CD4-positive, alpha-beta memory T cell (primary cell): Measurements from ENCODE around the gene PRKAR2A. TPM values are rescaled to one million over a fixed set of nuclear protein-coding genes. Genes with fewer than 3 reads are reported as not detected.
A peak's percentile ranks its signal among the peaks of the same experiment; 100 is the strongest.
"Not testable (repeated sequence)": the region's sequence is repeated elsewhere in the genome, so short reads cannot be mapped to it uniquely, and the experiment has no call there.

Source experiments
- CTCF ChIA-PET: fragments of 350-600 bp; sonication (Branson Sonifier 250); formaldehyde crosslinking; loops from one replicate; lab custom pipeline; 2021; ENCODE audit warnings: inconsistent platforms; ENCODE audit not compliant: partially characterized antibody; lab: Charles Lee
- POLR2A ChIA-PET: fragments of 350-600 bp; sonication (Branson Sonifier 250); formaldehyde crosslinking; loops from one replicate; lab custom pipeline; 2021; ENCODE audit not compliant: partially characterized antibody; lab: Charles Lee
- DNase-seq, 5 donors: peaks; one replicate each; pipeline versions ENCODE4 v3.0.0 to v3.0.0-alpha.2; 2020 to 2022; ENCODE audit warnings: mixed read lengths in 1 of 5
- H3K27ac ChIP-seq: one replicate; pipeline ENCODE4 v1.7.0; 2013; ENCODE audit warnings: low read depth, low read length
- H3K27me3 ChIP-seq: 2 replicates; pipeline ENCODE4 v1.7.0; 2013; ENCODE audit warnings: mild to moderate bottlenecking, low read length, moderate library complexity; ENCODE audit not compliant: insufficient read depth
- H3K36me3 ChIP-seq: 2 replicates; pipeline ENCODE4 v1.7.0; 2013; ENCODE audit warnings: mild to moderate bottlenecking, low read length, moderate library complexity; ENCODE audit not compliant: insufficient read depth
- H3K4me1 ChIP-seq: 2 replicates; pipeline ENCODE4 v1.7.0; 2013; ENCODE audit warnings: mild to moderate bottlenecking, low read length, moderate library complexity; ENCODE audit not compliant: insufficient read depth
- H3K4me3 ChIP-seq, 2 donors: one replicate each; pipeline ENCODE4 v1.7.0; 2013; ENCODE audit warnings: low read length in 2 of 2, mild to moderate bottlenecking in 1 of 2
- H3K9me3 ChIP-seq, 2 donors: one replicate each; pipeline ENCODE4 v1.7.0; 2013; ENCODE audit warnings: low read length in 2 of 2, control low read depth in 1 of 2; ENCODE audit not compliant: control insufficient read depth in 1 of 2
- H3K27ac Mint-ChIP-seq, 7 donors: one replicate each; pipeline ENCODE4 v1.8.0; 2020 to 2021; ENCODE audit warnings: mixed read lengths in 7 of 7, mild to moderate bottlenecking in 6 of 7, inconsistent platforms in 3 of 7, moderate library complexity in 3 of 7
- H3K27me3 Mint-ChIP-seq, 2 donors: one replicate each; pipeline ENCODE4 v1.8.0; 2020 to 2021; ENCODE audit warnings: mixed read lengths in 2 of 2
- H3K36me3 Mint-ChIP-seq, 2 donors: one replicate each; pipeline ENCODE4 v1.8.0; 2020 to 2021; ENCODE audit warnings: mixed read lengths in 2 of 2, inconsistent platforms in 1 of 2, mild to moderate bottlenecking in 1 of 2
- H3K4me1 Mint-ChIP-seq, 4 donors: one replicate each; pipeline ENCODE4 v1.8.0; 2020 to 2021; ENCODE audit warnings: mixed read lengths in 4 of 4, mild to moderate bottlenecking in 1 of 4
- H3K4me3 Mint-ChIP-seq, 8 donors: one replicate each; pipeline ENCODE4 v1.8.0; 2020 to 2021; ENCODE audit warnings: mixed read lengths in 8 of 8, mild to moderate bottlenecking in 7 of 8, moderate library complexity in 6 of 8, inconsistent platforms in 3 of 8
- H3K9me3 Mint-ChIP-seq, 8 donors: one replicate each; pipeline ENCODE4 v1.8.0; 2020 to 2021; ENCODE audit warnings: mixed read lengths in 8 of 8, mild to moderate bottlenecking in 5 of 8, inconsistent platforms in 3 of 8, moderate library complexity in 1 of 8
- intact Hi-C: fragments of 100-400 bp; cut with micrococcal nuclease; formaldehyde crosslinking; loops from one replicate; pipeline ENCODE4 v1.15.1; 2023
- polyA plus RNA-seq, 2 donors: library from polyadenylated mRNA; unstranded; fragments of 300-500 nt; fragmentation: Illumina TruSeq; gene quantifications; one replicate each; pipeline ENCODE4 v1.2.3, GENCODE V29; 2021
- total RNA-seq, 2 experiments: library from RNA; stranded (reverse); gene quantifications; one replicate each; pipeline ENCODE4 v1.2.3, GENCODE V29; 2021

Gene PRKAR2A
- total and polyA plus RNA-seq, 4 experiments from 2014 or later, result 11.2 to 45.0 (median 28.9) TPM

GRCh38 chr3:48725185-48725855, 122.4 kb downstream of the PRKAR2A start:
- H3K4me3 ChIP-seq, H3K27ac Mint-ChIP-seq, H3K4me1 Mint-ChIP-seq, H3K36me3 ChIP-seq, POLR2A ChIA-PET, H3K27me3 Mint-ChIP-seq, H3K9me3 ChIP-seq, H3K27ac ChIP-seq, H3K27me3 ChIP-seq, DNase-seq, intact Hi-C loops, H3K9me3 Mint-ChIP-seq, H3K36me3 Mint-ChIP-seq, H3K4me1 ChIP-seq, H3K4me3 Mint-ChIP-seq: not testable (repeated sequence)
- CTCF ChIA-PET, result interaction anchor here (1.3 kb wide), 1 partner anchor 15 kb away, joined by 5 read pairs; no protein-coding TSS in a partner anchor

GRCh38 chr3:48723725-48724124, 123.9 kb downstream of the PRKAR2A start:
- POLR2A ChIA-PET, result no interaction called here
- no peaks in the 10 kb centered on the region for H3K27me3 Mint-ChIP-seq

GRCh38 chr3:48723293-48723692, 124.4 kb downstream of the PRKAR2A start:
- POLR2A ChIA-PET, intact Hi-C loops, H3K27ac Mint-ChIP-seq, H3K27me3 ChIP-seq, H3K4me1 Mint-ChIP-seq, H3K9me3 Mint-ChIP-seq, CTCF ChIA-PET, DNase-seq, H3K36me3 ChIP-seq, H3K36me3 Mint-ChIP-seq, H3K27ac ChIP-seq, H3K4me1 ChIP-seq, H3K27me3 Mint-ChIP-seq, H3K4me3 Mint-ChIP-seq, H3K9me3 ChIP-seq, H3K4me3 ChIP-seq: not testable (repeated sequence)

More at GRCh38 chr3:48723725-48724124, 123.9 kb downstream of the PRKAR2A start:
- H3K27me3 ChIP-seq, result no peaks in the 10 kb centered on the region
- H3K9me3 Mint-ChIP-seq, result no peaks in the 10 kb centered on the region
- CTCF ChIA-PET, result no interaction called here
- no peak overlapping the region for H3K27ac Mint-ChIP-seq
- H3K4me1 Mint-ChIP-seq, result no peaks in the 10 kb centered on the region
- no peaks in the 10 kb centered on the region for H3K4me1 ChIP-seq
- no peaks in the 10 kb centered on the region for H3K9me3 ChIP-seq
- H3K36me3 Mint-ChIP-seq, result no peaks in the 10 kb centered on the region
- DNase-seq, result no peak
- H3K27ac ChIP-seq, result no peak overlapping the region
- no peak overlapping the region for H3K4me3 Mint-ChIP-seq
- intact Hi-C loops, result no loop called here
- H3K36me3 ChIP-seq, result no peaks in the 10 kb centered on the region
- H3K4me3 ChIP-seq, result no peak overlapping the region

- H3K27me3 Mint-ChIP-seq, result no peaks in the 10 kb centered on the region
- peak within 1 kb of the TSS; percentile 98 to 100 (median 99) for H3K4me3 Mint-ChIP-seq
- POLR2A ChIA-PET, result interaction anchor here (0.7 to 2.8 kb wide), 22 partner anchors 9 to 1223 kb away, joined by 3 to 15 read pairs (median 5); partner anchors contain the start of genes ARIH2, CELSR3, IMPDH2 and NCKIPSD
- peaks cover 8 to 31% of the 10 kb centered on the region in 2 donors for H3K36me3 Mint-ChIP-seq
- H3K9me3 ChIP-seq, result no peaks in the 10 kb centered on the region
- H3K27me3 ChIP-seq, result no peaks in the 10 kb centered on the region
- DNase-seq, result peak; percentile 95 to 99 (median 97)
- peak within 1 kb of the TSS; percentile 90 to 98 for H3K4me3 ChIP-seq
- H3K36me3 ChIP-seq, result no peaks in the 10 kb centered on the region
- peak within 1 kb of the TSS; percentile 88 to 99 (median 99) for H3K27ac Mint-ChIP-seq
- CTCF ChIA-PET, result interaction anchor here (0.7 to 3.5 kb wide), 7 partner anchors 9 to 290 kb away, joined by 3 to 11 read pairs (median 4); partner anchors contain the start of genes NCKIPSD and WDR6
- peaks cover 28 to 51% (median 37%) of the 10 kb centered on the region in 4 donors for H3K4me1 Mint-ChIP-seq
- intact Hi-C loops, result loop anchor here (1.0 to 5.0 kb wide), 7 partner anchors 14 to 377 kb away; partner anchors contain the start of genes ARIH2, NCKIPSD, PRKAR2A and QRICH1
- H3K9me3 Mint-ChIP-seq, result no peaks in the 10 kb centered on the region
- H3K27ac ChIP-seq, result peak within 1 kb of the TSS; percentile 91
- peaks cover 44% of the 10 kb centered on the region for H3K4me1 ChIP-seq
Observed at GRCh38 chr3:48716982-48717746, 130.5 kb downstream of the PRKAR2A start, which contains the start of gene IP6K2. Gene IP6K2 (minus strand): TSS chr3:48717221. CDS start chr3:48695291, 21,930 bp downstream.

GRCh38 chr3:48716508-48716981, 131.1 kb downstream of the PRKAR2A start:
- H3K36me3 ChIP-seq, result peaks cover 4% of the 10 kb centered on the region
- CTCF ChIA-PET, result interaction anchor here (0.7 to 3.5 kb wide), 7 partner anchors 8 to 291 kb away, joined by 3 to 11 read pairs (median 4); partner anchors contain the start of genes NCKIPSD and WDR6
- H3K27me3 Mint-ChIP-seq, result no peaks in the 10 kb centered on the region

GRCh38 chr3:48715174-48715800, 132.4 kb downstream of the PRKAR2A start:
- DNase-seq, result no peak
- Mint-ChIP-seq H3K4me1 (peaks cover 35 to 68% (median 49%) of the 10 kb centered on the region in 4 donors), H3K27me3 (no peaks in the 10 kb centered on the region), H3K27ac (peak overlapping the region; percentile 31 to 99 (median 88)), H3K36me3 (peaks cover 18 to 42% of the 10 kb centered on the region in 2 donors), H3K4me3 (peak overlapping the region; percentile 98 to 100 (median 99)), H3K9me3 (no peaks in the 10 kb centered on the region)
- no peak overlapping the region for H3K27ac ChIP-seq
- no peaks in the 10 kb centered on the region for H3K27me3 ChIP-seq
- peaks cover 56% of the 10 kb centered on the region for H3K4me1 ChIP-seq
- peak overlapping the region; percentile 90 to 98 for H3K4me3 ChIP-seq
- peaks cover 12% of the 10 kb centered on the region for H3K36me3 ChIP-seq
- POLR2A ChIA-PET, result interaction anchor here (2.4 to 2.8 kb wide), 3 partner anchors 7 to 379 kb away, joined by 11 to 15 read pairs (median 13); partner anchors contain the start of genes NCKIPSD and QRICH1
- intact Hi-C loops, result loop anchor here (5.0 kb wide), 2 partner anchors 132 to 182 kb away; partner anchors contain the start of genes PRKAR2A and SLC25A20
- CTCF ChIA-PET, result interaction anchor here (0.5 to 3.5 kb wide), 2 partner anchors 141 to 182 kb away, joined by 3 to 11 read pairs; no protein-coding TSS in a partner anchor
- H3K9me3 ChIP-seq, result no peaks in the 10 kb centered on the region

More at GRCh38 chr3:48716508-48716981, 131.1 kb downstream of the PRKAR2A start:
- peaks cover 49% of the 10 kb centered on the region for H3K4me1 ChIP-seq
- H3K9me3 Mint-ChIP-seq, result no peaks in the 10 kb centered on the region
- peaks cover 12 to 36% of the 10 kb centered on the region in 2 donors for H3K36me3 Mint-ChIP-seq
- H3K27ac ChIP-seq, result peak overlapping the region; percentile 91
- H3K4me1 Mint-ChIP-seq, result peaks cover 31 to 55% (median 41%) of the 10 kb centered on the region in 4 donors
- H3K9me3 ChIP-seq, result no peaks in the 10 kb centered on the region
- H3K27me3 ChIP-seq, result no peaks in the 10 kb centered on the region
- POLR2A ChIA-PET, result interaction anchor here (0.6 to 2.8 kb wide), 25 partner anchors 8 to 1223 kb away, joined by 3 to 15 read pairs (median 5); partner anchors contain the start of genes ARIH2, CELSR3, IMPDH2 and NCKIPSD
- peak; percentile 24 to 46 (median 34) for DNase-seq
- peak overlapping the region; percentile 98 to 100 (median 99) for H3K4me3 Mint-ChIP-seq
- intact Hi-C loops, result loop anchor here (2.0 to 5.0 kb wide), 3 partner anchors 14 to 181 kb away; partner anchors contain the start of genes PRKAR2A and SLC25A20
- H3K4me3 ChIP-seq, result peak overlapping the region; percentile 90 to 98
- peak overlapping the region; percentile 88 to 99 (median 99) for H3K27ac Mint-ChIP-seq
